EH (cell line): Measurements from ENCODE around the gene KCTD10.
"Not testable (repeated sequence)": the region's sequence is repeated elsewhere in the genome, so short reads cannot be mapped to it uniquely, and the experiment has no call there.

Experiments used
- DNase-seq: peaks from one replicate; pipeline ENCODE4 v3.0.0-alpha.2; 2015; ENCODE audit warnings: low read depth

KCTD10 gene

GRCh38 chr12:109473526-109474270, 3.4 kb downstream of the KCTD10 start:
- DNase-seq: not testable (repeated sequence)

GRCh38 chr12:109473006-109473405, 4.1 kb downstream of the KCTD10 start:
- DNase-seq: no peak

DNA sequence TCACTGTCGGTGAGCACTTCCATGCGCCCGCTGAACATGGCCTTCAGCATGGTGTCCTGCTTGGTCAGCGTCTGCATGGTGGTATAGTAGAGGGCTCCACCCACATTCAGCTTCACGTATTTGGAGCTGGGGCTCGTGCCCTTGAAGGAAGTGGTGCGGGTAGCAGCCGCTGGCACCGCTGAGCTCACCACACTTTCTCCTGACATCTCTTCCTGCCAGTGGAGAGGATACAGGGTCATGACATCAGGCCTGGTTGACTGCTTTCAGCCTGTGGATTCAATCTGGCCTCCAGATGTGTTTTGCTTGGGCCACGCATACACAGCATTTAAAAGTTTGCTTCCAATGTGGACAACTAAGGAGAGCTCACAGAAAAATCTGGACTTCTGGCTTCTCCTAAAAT, 7.6 kb downstream of the KCTD10 start:
- peak; percentile 56 for DNase-seq

DNA sequence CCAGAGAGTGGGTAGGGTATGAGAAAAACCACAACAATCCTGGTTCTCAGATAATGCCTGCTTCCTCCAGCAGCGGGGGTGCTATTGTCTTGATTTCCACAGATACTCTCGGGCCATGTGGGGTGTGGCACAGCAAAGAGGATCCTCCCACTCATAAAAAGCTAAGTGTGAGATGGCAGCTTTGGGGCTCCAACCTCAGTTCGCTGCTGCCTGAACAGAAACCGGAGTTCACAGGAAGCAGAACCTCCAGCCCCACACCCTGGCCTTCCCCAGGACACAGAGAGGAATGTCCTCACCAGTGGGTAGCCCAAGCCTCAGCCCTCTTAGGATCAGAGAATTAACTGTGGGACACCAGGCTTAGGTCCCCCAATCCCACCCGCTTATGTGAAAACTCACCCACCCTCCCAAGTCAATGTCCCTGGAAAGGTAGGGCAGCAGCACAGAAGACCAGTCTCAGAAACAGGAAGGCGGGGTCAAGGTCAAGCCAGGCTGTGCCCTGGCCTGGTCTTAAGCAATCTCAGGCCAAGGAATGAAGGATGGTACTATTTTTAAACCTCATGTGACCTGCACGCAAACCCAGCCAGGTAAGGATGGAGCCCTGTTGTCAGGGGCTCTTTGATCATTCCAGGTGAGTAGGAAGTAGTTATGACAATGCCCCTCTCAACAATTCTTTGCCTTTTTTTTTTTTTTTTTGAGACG, 9.0 kb downstream of the KCTD10 start:
- peak; percentile 51 for DNase-seq

- no peak for DNase-seq
Measured at GRCh38 chr12:109466821-109467220, 10.3 kb downstream of the KCTD10 start.

DNA sequence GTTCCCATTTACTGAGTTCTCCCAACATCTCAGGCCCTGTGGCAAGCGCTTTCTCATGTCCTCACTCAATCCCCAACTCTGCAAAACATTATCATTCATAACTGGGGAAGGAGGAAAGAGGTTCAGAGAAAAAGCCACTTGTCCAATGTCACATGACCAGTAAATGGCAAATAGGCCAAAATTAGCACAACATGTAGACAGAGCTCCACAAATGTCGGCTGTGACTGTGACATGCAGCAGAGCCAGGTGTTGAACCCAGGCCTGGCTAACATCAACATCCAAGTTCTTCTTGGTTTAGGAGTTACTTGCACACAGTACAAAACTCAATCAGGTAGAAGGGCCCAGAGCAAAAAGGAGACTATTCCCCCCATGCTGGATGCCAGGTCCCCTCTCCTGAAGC, 10.8 kb downstream of the KCTD10 start:
- DNase-seq: no peak

DNA sequence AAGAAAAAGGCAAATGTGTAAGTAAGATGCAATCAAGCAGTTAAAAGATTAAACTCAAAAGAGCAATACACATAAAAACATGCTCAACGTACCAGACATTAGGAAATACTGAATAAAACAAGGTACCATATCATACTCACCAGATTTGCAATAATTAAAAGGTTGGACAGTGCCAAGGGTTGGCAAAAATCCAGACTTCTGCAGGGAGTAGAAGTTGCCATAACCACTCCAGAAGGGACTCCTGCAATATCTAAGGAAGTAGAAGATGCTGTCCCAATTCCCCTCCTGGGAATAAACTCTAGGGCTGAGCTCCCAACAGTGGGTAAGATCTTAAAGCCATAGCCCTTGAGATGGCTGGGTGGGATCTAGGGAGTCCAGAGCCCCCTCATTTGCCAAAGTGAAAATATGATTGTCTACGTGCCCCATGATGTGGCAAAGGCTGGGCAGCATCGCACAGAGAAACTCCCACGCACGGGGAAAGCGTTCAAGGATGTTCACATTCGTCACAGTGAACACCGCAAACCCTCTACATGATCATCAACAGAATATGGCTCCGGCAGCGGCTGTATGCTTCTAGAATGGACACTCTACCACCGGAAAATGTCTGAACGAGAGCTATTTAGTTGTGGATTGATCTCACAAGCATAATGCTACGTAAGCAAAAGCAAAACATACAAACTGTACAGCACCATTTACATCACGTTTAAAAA, 12.3 kb downstream of the KCTD10 start:
- peak; percentile 47 for DNase-seq

DNA sequence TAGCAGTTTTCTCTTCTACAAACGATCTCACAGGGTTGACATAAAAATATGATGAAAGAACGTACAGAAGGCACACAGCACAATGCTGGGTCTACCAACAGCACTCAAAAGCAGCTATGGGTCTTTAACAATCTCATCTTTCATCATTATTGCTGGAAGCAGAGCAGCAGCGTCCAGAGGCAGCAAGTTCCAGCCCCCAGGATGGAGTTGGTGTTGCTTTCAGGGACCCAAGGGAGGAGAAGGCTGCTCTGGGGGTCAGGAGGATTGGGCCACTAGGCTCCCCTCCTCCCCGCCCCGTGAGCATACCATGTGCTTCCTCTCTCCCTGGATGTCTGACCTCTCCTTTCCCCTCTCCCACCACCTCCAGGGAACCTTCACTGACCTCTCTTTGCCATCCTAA, 13.3 kb downstream of the KCTD10 start:
- DNase-seq: no peak

DNA sequence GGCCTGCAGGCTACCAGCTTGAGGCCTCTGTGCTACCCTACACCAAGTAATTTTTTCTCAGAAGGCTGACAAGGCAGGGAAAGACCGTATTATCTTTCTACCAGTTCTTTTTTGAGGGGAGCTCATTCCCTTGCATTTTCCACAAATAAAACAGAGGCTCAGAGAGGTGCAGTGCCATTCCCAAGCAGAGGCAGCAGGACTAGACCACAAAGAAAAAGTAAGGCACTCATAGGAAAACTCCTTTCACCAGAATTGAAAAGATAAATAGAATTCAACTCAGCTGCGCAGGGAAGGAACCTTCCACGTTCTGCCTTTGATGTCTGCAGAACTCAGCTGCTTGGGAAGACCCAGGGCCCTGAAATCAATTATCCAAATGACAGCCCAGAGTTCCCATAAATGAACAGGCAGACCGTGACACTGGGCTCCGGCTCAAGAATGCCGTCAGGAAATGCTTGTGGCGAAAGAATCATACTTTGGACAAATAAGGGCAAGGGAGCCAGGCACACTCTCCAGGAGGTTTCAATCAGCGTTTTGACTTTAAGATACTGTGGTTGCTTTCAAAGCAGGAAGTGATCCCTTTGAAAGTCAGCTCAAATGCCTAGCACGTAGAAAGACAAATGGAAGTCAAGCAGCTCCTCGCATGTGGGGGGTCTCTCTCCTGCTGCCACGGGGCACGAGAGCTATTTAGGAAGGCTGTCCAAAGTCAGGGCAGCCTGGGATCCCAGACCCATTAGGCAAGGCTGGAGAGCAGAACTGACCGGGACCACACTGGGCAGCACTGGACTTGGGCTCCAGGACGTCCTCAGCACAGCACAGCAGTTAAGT, 14.0 kb downstream of the KCTD10 start:
- peak; percentile 100 for DNase-seq

GRCh38 chr12:109461846-109462756, 15.0 kb downstream of the KCTD10 start:
- peak; percentile 100 for DNase-seq

DNA sequence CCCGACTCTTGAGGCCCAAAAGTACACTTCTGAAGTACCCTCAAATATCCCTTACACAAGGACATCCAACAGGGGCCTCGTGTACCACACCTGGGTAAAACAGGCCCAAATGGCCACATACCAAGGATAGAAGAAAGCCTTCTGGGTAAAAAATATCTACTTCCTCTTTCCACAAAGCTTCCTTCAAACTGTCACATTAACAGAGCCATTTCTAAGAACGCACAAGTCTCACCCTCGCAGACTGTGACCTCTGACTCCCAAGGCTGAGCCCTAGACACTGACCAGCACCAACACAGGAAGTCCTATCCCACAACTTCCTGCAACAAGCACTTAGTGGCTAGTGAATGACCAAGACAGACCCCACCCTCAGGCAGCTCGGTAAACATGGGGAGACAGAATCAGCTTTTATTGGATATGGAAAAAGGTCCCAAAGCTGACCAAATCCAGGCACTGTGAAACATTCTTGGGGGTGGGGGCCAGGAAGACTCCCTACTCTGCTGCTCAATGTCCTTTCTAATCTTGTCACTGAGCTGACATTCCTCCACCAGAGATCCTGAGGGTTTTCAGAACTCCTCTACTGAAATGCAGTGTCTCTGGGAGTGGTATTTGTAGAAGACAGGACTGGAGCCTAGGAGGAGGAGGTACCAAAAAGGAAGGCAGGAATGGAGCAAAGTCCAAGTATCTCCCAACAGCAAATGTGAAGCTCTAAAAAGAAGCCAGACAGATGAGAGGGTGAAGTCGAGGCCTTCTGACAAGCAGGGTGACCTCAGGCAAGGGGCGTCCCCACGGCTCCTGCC, 15.9 kb downstream of the KCTD10 start:
- peak; percentile 86 for DNase-seq

DNA sequence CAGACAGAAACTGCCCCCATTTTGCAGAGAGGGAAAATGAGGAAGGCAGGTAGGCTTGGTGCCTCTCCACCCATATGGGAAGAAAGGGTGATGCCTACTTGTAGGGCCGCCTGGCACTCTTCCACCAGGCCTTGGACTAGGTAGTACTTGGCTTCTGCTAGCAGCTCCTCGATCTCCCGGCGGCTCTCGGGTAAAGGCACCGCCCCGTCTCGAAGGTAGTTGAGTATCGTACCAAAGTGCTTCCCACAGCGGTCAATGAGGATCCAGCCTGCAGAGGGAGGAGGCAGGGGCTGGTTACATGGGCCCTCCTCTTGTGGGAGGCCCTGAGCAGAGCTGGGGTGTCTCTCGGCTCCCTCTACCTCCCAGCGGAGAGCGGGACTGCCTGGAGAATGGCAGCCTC, 16.6 kb downstream of the KCTD10 start:
- DNase-seq: no peak

- no peak for DNase-seq
Measured at GRCh38 chr12:109459247-109459646, 17.9 kb downstream of the KCTD10 start.

- peak; percentile 82 for DNase-seq
Measured at GRCh38 chr12:109458771-109459208, 18.3 kb downstream of the KCTD10 start.

- DNase-seq: peak; percentile 83
Measured at GRCh38 chr12:109458086-109458485, 19.0 kb downstream of the KCTD10 start.

DNA sequence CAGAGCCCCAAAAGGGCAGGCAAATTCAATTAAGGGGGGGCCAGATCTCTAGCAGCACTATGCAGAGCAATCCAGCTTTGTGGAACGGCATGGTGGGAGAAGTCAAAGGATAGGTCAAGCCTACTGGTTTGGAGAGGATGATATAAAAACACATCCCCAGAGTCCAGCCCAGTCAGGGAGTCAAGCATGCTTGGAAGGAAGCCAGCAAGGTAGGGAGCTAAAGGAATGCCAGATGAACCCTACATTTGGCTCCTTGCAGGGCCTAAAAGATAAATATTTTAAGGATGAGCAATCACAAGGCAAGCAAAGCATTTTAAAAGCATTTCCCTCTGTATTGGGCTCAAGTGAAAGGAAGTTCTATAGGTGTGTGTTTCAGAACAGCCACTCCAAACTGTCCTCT, 21.4 kb downstream of the KCTD10 start:
- DNase-seq: peak; percentile 39

GRCh38 chr12:109452489-109452888, 24.6 kb downstream of the KCTD10 start:
- DNase-seq: no peak

DNA sequence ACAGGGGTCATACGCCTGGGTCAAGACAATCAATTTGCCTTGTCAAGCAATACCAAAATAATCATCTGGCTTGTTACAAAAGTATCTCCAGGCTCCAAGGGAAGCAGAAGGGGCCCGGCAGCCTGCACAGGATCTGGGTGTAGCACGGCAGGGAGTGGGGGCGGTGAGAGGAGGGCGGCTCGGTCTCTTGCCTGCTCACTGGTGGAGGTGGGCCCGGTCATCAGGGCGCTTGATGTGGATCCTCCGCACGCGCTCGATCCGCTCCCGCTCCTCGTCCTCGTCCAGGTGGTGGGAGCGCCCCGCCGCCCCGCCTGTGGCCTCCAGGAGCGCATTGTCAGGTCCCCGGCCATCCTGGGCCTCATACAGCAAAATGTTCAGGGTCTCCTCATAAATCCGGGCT, 25.7 kb downstream of the KCTD10 start:
- no peak for DNase-seq

- no peak for DNase-seq
Measured at GRCh38 chr12:109450980-109451379, 26.1 kb downstream of the KCTD10 start.
